Spleen (tissue), 11 donors: Measurements from ENCODE around the gene ZNF148. TPM values are rescaled to one million over a fixed set of nuclear protein-coding genes. Genes with fewer than 3 reads are reported as not detected.

Experiments used
- DNase-seq: peaks from one replicate; pipeline ENCODE4 v3.0.0-alpha.2; 2020
- H3K27ac ChIP-seq, 8 donors: fragments of 200-600 bp; sonication (generic) in 7 of 8; 1 replicate in 4 of 8; 2 replicates in 4 of 8; pipeline versions ENCODE4 v1.5.0 to v1.8.0; 2016 to 2021; ENCODE audit warnings: inconsistent platforms in 4 of 8, mild to moderate bottlenecking in 4 of 8, moderate library complexity in 1 of 8
- H3K27me3 ChIP-seq, 7 donors: fragments of 200-600 bp; sonication (generic) in 6 of 7; replicated peaks in 1 of 7; 1 replicate in 4 of 7; 2 replicates in 3 of 7; pipeline versions ENCODE4 v1.5.0 to v1.8.0; 2016 to 2021; ENCODE audit warnings: inconsistent platforms in 3 of 7, mild to moderate bottlenecking in 1 of 7
- H3K36me3 ChIP-seq, 6 donors: fragments of 200-600 bp; sonication (generic) in 5 of 6; 1 replicate in 4 of 6; 2 replicates in 2 of 6; pipeline versions ENCODE4 v1.5.0 to v1.8.0; 2016 to 2021; ENCODE audit warnings: inconsistent platforms in 2 of 6
- H3K4me1 ChIP-seq, 6 donors: fragments of 200-600 bp; sonication (generic) in 5 of 6; 1 replicate in 3 of 6; 2 replicates in 3 of 6; pipeline versions ENCODE4 v1.5.0 to v1.8.0; 2016 to 2021; ENCODE audit warnings: inconsistent platforms in 3 of 6
- H3K4me3 ChIP-seq, 8 donors: fragments of 200-600 bp; sonication (generic) in 7 of 8; 1 replicate in 4 of 8; 2 replicates in 4 of 8; pipeline versions ENCODE4 v1.5.0 to v1.8.0; 2016 to 2021; ENCODE audit warnings: inconsistent platforms in 4 of 8, mild to moderate bottlenecking in 4 of 8, moderate library complexity in 2 of 8
- H3K9me3 ChIP-seq, 8 donors: fragments of 200-600 bp; sonication (generic) in 7 of 8; 1 replicate in 4 of 8; 2 replicates in 4 of 8; pipeline versions ENCODE4 v1.5.0 to v1.8.0; 2016 to 2021; ENCODE audit warnings: inconsistent platforms in 4 of 8
- CTCF ChIP-seq, 11 experiments: fragments of 200-600 bp in 7 of 11; fragments of 450-650 bp in 4 of 11; sonication (generic) in 4 of 11; IDR thresholded peaks in 8 of 11; conservative IDR thresholded peaks in 3 of 11; 1 replicate in 7 of 11; 2 replicates in 4 of 11; pipeline versions ENCODE4 v1.4.0 to v1.8.0; 2016 to 2021; ENCODE audit warnings: antibody characterized with exemption in 11 of 11, inconsistent platforms in 4 of 11, mild to moderate bottlenecking in 1 of 11
- POLR2A ChIP-seq, 3 donors: fragments of 450-650 bp; IDR thresholded peaks; one replicate each; pipeline ENCODE4 v1.5.1; 2017; ENCODE audit warnings: antibody characterized with exemption in 3 of 3, mild to moderate bottlenecking in 1 of 3
- POLR2AphosphoS5 ChIP-seq, 3 donors: sonication (generic); formaldehyde crosslinking; IDR thresholded peaks; one replicate each; pipeline ENCODE4 v1.5.1; 2017; ENCODE audit warnings: antibody characterized with exemption in 3 of 3
- WGBS, 5 donors: extraction: QIAGEN DNeasy Blood & Tissue Kit in 3 of 5; methylation state at CpG; one replicate each; pipeline versions ENCODE4 v1.1.5 to v1.1.7; 2013 to 2018; 5-methylcytosine and 5-hydroxymethylcytosine counted together
- intact Hi-C: fragments of 100-400 bp; cut with DNase I; formaldehyde crosslinking; loops from one replicate; pipeline ENCODE4 v1.15.0; 2023; ENCODE audit warnings: low total_unique reads
- polyA plus RNA-seq, 3 donors: library from polyadenylated mRNA; stranded (reverse); fragments of 200-250 nt; gene quantifications; one replicate each; pipeline ENCODE4 v1.2.1, GENCODE V29; 2013
- total RNA-seq, 7 donors: library from RNA; depleted of rRNA in 3 of 7; stranded (reverse); fragments of >200 nt in 3 of 7; fragmentation: NEBNext Ultra II Directional in 4 of 7; extraction: Animal tissue kit (Norgen Biotek cat#: 25700) in 4 of 7; gene quantifications; one replicate each; pipeline versions ENCODE4 v1.1.0 to v1.2.1, GENCODE V29; 2016 to 2021
- donor health status: healthy with polysubstance abuse.
- donor health status: DM: no; HTN: no; CAD: no; lungs with moderate emphysema.
- donor health status: DM: no; HTN: no; CAD: no.
- donor health status: Bipolar disorder and iron deficiency.
- donor health status: healthy.
- donor health status: DM: no; HTN: no; CAD: no.
- donor health status: DM: yes; HTN: yes; CAD: no.

ZNF148 gene
- total and polyA plus RNA-seq, 10 donors = 4.1 to 66.0 (median 39.0) TPM

- DNase-seq = no peak
- no peak overlapping the region for H3K4me3 ChIP-seq
- H3K36me3 ChIP-seq = peaks cover 0 to 45% (median 8%) of the 10 kb centered on the region in 6 donors
- peaks cover 0 to 35% (median 7%) of the 10 kb centered on the region in 6 donors for H3K4me1 ChIP-seq
- WGBS, 5 donors = 96 to 100% (median 99%) methylated on average over 1 of the region's 1 CpG
- TF ChIP-seq POLR2AphosphoS5 (IDR thresholded peaks at IDR 0.05) (no peak), POLR2A (IDR thresholded peaks at IDR 0.05) (no peak), CTCF (IDR thresholded peaks at IDR 0.05 in 8 of 11, conservative IDR thresholded peaks at IDR 0.05 in 3 of 11) (no peak)
- H3K27me3 ChIP-seq = no peaks in the 10 kb centered on the region
- H3K9me3 ChIP-seq = no peaks in the 10 kb centered on the region
- no peak overlapping the region for H3K27ac ChIP-seq
- intact Hi-C loops = no loop called here
Measured at GRCh38 chr3:125317761-125318160, 57.4 kb downstream of the ZNF148 start.

GRCh38 chr3:125316949-125317348 lies 58.2 kb downstream of the ZNF148 start:
- no peak overlapping the region for H3K4me3 ChIP-seq
- H3K36me3 ChIP-seq = peaks cover 0 to 44% (median 3%) of the 10 kb centered on the region in 6 donors
- no peaks in the 10 kb centered on the region for H3K9me3 ChIP-seq
- intact Hi-C loops = no loop called here
- DNase-seq = no peak
- TF ChIP-seq POLR2A (IDR thresholded peaks at IDR 0.05) (no peak), POLR2AphosphoS5 (IDR thresholded peaks at IDR 0.05) (no peak), CTCF (IDR thresholded peaks at IDR 0.05 in 8 of 11, conservative IDR thresholded peaks at IDR 0.05 in 3 of 11) (no peak)
- H3K27me3 ChIP-seq = no peaks in the 10 kb centered on the region
- H3K4me1 ChIP-seq = peaks cover 0 to 43% (median 10%) of the 10 kb centered on the region in 6 donors
- no peak overlapping the region for H3K27ac ChIP-seq

DNA sequence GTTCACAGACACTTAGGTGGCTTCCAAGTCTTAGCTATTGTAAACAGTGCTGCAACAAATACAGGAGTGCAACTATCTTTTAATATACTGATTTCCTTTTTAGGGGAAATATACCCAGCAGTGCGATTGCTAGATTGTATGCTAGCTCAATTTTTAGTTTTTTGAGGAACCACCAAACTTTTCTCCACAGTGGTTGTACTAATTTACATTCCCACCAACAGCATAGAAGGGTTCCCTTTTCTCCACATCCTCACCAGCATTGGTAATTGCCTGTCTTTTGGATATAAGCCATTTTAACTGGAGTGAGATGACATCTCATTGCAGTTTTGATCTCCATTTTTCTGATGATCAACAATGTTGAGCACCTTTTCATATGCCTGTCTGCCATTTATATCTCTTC lies 58.9 kb downstream of the ZNF148 start:
- H3K4me3 ChIP-seq = no peak overlapping the region
- H3K4me1 ChIP-seq = peaks cover 0 to 50% (median 17%) of the 10 kb centered on the region in 6 donors
- TF ChIP-seq CTCF (IDR thresholded peaks at IDR 0.05 in 8 of 11, conservative IDR thresholded peaks at IDR 0.05 in 3 of 11) (no peak), POLR2AphosphoS5 (IDR thresholded peaks at IDR 0.05) (no peak), POLR2A (IDR thresholded peaks at IDR 0.05) (no peak)
- intact Hi-C loops = no loop called here
- no peaks in the 10 kb centered on the region for H3K9me3 ChIP-seq
- peaks cover 0 to 38% (median 3%) of the 10 kb centered on the region in 6 donors for H3K36me3 ChIP-seq
- H3K27ac ChIP-seq = no peak overlapping the region
- WGBS, 5 donors = 69 to 78% (median 73%) methylated on average over 1 of the region's 1 CpG
- DNase-seq = no peak
- no peaks in the 10 kb centered on the region for H3K27me3 ChIP-seq

DNA sequence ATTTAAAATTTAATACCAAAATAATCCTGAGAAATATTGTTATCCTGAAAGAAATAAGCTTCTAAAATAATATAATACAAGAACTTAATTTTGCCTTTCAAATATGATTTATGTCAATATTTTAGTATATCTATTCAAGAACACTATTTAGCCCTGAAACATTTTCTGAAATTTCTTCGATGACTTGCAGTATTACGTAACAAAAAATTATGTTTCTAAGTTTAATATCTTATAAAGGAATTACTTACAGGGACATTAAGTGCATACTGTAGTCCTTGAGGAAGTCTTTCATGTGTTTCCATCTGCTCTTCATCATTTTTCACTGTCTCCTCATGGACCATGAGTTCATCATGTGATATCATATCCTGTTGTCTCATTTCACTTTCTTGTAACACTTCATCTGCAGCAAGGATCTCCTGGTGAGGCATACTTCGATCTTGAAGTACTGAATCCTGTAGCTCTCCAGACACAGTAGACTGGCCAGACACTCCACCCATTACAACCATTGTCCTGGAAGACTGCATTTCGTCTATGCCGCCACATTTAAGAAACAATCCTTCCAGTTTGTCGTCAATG lies 62.0 kb downstream of the ZNF148 start:
- peaks cover 5 to 65% (median 32%) of the 10 kb centered on the region in 6 donors for H3K4me1 ChIP-seq
- peak overlapping the region in 1 of 8 donors; percentile 3 for H3K27ac ChIP-seq
- H3K4me3 ChIP-seq = no peak overlapping the region
- H3K27me3 ChIP-seq = no peaks in the 10 kb centered on the region
- intact Hi-C loops = no loop called here
- DNase-seq = no peak
- TF ChIP-seq POLR2A (IDR thresholded peaks at IDR 0.05) (no peak), CTCF (IDR thresholded peaks at IDR 0.05 in 8 of 11, conservative IDR thresholded peaks at IDR 0.05 in 3 of 11) (no peak), POLR2AphosphoS5 (IDR thresholded peaks at IDR 0.05) (no peak)
- WGBS, 5 donors = 88 to 95% (median 90%) methylated on average over 6 of the region's 6 CpGs
- H3K9me3 ChIP-seq = no peaks in the 10 kb centered on the region
- H3K36me3 ChIP-seq = peaks cover 0 to 29% (median 3%) of the 10 kb centered on the region in 6 donors
